ENCODE results near the gene CALY.

DNA sequence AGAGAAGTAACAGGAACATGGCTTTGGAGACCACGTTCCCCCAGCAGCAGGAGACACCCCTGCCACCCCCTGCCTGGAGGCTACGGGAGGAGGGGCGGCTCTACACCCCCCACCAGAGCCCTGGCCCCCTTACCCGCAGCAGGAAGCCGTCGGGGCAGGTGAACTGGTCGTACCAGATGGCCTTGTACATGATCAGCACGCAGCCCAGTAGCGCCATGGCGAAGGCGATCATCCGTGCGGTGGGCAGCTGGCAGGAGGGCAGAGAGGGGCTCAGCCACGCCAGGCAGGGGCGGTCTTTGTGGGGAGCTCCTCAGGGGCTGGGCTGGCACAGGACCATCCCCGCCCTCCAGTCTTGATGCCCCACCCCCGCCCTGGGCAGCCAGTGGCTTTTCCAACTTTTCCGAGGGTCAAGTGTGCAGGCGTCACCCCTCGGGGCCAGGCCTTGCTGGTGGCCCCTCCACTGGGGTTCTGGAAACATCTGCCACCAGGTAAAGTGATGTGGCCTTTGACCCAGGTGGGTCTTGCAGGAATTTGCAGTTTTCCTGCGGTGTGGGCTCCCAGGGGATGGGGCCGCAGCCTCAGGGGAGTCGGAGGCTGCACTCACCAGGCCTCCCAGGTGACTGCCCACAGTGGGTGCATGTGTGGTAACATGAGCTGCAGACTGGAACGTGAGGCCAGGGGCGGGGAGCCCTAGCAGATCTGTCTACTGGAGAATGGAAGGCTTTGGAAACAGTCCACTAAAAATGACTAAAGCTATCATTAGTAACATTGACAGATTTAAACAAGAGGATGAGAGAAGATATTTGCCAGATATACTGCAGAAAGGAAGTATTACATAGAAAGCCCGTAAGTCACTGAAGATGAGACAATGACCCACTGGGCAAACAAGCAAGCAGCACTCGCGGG lies 9.7 kb downstream of the CALY start:
- TF ChIP-seq CTCF (IDR thresholded peaks at IDR 0.05) (no peak), POLR2A (IDR thresholded peaks at IDR 0.05) (no peak)

Measured in heart left ventricle (tissue), 13 donors.